ENCODE results near the gene TULP1.
A peak's percentile ranks its signal among the peaks of the same experiment; 100 is the strongest.

TULP1 gene

DNA sequence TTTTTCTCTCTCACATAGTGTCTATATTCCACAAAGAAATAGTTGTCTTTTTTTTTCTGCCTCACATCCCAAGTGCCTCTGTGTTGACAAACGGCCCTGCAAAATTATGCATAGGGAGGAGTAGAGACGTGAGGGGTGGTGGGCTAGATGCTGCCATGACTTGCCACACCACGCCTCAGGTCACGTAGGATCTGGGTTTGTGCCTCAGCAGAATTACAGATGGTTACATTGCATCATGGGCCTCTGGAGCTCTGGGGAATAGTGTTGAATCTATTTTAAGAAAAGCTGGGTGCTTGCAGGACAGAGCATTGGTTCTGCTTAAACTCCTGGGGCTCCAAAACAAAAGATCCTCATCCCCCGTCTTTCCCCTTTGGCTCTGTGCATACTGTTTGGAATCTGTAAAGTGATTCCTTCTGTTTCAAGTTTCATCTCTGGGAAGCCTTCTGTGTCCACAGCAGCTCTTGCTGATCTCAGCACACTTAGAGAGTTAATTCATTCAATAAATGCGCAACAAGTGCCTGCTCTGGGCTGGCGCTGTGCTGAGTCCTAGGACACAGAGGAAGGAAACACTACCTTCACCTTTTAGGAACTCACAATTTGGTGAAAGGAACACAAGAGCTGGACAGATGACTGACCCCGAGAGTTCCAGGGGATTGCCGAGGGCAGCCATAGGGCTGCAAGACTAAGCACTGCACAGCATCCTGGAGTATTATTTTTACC lies 58.1 kb downstream of the TULP1 start:
- DNase-seq: no peak

DNA sequence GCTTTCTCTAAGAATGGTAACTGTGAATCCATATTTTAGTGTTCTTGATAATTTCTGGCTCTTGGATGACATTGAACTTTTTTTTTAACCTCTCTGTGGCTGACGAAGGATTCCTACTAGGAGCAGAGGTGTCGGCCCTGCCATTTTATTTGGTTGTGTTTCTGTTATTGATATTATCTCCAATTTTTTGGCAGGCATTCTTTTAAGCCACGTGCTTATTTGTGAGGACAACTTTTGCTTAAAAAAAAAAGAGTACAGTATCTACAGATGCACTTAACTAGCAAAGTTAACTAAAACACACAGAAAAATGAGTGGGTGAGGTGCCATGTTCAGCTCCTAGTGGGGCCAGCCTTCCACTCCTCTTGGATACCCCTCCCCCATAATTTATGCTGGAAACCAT lies 59.5 kb downstream of the TULP1 start:
- DNase-seq: peak; percentile 33

DNA sequence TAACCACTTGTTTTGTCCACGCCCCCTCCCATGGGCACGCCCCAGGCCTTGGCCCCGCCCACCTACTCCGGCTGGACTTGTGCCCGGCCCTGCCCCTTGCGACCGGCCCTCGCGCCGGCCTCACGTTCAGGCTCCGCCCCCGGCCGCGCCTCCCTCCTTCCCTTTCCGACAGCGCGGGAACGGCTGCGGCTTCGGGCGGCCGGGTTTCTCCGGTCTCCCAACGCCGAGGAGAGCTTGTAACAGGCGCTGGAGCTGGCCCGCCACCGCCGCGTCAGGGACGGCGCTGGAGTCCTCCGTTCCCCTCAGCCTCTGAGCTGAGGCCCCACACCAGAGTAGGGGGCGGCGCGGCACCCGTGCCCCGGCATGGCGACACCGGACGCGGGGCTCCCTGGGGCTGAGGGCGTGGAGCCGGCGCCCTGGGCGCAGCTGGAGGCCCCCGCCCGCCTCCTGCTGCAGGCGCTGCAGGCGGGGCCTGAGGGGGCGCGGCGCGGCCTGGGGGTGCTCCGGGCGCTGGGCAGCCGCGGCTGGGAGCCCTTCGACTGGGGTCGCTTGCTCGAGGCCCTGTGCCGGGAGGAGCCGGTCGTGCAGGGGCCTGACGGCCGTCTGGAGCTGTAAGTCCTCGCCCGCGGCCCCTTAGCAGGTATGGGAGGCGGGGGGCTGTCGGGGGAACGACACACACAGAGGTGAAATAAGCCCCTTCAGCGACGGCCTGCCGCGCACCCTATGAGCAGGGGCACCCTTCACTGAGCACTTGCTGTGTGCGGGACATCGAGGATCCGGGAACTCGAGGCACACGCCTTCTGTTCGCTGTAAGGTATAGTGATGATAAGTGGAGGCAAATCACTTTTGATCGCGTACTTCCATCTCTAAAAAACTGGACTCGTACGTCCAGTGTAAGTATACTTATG lies 60.3 kb downstream of the TULP1 start, which contains the start of gene FANCE:
Gene FANCE (plus strand): TSS at position 156 of the 908 bp plus-strand sequence. CDS start 208 bp downstream, at position 364.
- DNase-seq: peak; percentile 96

DNA sequence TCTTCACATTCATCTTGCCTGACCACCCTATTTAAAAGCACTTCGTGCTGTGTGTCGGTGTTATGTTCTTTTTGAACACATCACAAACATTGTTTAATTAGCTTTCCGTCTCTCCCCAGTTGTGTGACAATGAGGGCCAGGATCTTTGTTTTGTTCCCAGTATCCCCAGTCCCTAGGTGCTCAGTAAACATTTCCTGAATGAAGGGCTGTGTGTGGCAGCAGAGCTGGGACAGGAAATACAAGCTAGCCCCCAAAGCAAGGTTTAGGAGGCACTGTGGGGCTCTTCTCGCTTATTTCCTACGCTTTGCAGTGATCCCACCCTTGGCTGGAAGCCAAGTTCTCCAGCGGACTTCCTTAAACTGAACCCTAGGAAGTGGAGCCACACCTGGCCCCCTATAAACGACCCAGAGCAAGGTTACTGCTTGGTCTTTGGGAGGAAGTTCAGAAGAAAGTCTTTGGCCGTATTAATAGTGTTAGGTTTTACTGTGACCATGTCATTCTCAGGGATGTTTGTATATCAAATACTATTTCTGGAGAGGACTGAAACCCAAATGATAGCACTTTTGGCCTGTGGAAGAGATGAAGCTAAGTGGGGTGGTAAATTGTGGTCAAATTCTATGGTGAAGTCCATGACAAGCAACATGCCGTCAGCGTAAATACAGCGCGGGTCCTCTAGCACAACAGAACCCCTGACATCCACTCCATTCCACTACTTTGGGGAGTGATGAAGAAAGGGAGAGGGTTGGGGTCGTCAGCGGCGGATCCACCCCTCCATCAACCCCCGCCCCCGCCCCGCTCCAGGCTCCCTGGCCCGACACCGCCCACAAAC lies 61.1 kb downstream of the TULP1 start:
- peak; percentile 74 for DNase-seq

DNA sequence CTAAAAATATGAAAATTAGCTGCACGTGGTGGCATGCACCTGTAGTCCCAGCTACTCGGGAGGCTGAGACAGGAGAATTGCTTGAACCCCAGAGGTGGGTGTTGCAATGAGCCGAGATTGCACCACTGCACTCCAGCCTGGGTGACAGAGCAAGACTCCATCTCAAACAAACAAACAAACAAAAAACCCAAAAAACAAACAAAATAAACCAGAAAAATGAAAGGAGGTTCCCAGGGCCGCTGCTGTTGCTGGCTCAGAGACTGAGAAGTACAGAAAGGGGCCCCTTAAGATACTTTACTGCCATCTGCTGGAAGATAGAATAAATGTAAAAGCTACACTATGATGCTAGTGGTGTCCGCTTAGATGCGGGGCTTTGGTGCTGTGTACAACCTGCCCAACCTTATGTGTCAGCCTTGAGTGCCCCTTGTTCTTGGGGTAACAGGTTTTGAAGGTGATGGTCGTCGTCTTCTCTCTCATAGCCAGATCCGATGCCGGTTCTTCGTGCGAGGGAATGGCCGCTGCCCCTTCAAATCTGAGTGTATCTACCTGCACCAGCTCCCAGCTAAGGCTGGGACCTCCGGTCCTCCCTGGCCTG lies 63.3 kb downstream of the TULP1 start:
- DNase-seq: peak; percentile 87

DNA sequence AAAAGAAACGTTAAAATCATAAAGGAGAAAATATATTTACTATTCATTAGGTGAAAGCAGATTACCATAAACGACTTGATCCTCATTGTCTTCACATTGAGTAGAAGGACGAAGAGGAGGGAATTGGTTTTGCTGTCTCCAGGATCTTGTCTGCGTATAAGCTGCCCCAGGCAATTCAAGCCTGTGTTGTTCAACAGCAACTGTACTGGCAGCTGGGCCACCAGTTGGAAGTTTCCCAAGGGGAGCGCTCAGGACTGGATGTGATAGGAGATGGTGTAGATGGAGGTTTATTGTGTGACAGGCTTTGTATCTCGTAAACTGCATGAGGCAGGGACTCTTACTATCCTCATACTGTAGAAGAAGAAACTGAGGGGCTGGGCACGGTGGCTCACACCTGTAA lies 64.5 kb downstream of the TULP1 start:
- peak; percentile 51 for DNase-seq

Measured in NCI-H69 (cell line).